Osteoblast (primary cell): Measurements from ENCODE around the gene EML1. TPM values are rescaled to one million over a fixed set of nuclear protein-coding genes. Genes with fewer than 3 reads are reported as not detected.

ENCODE experiments used
- DNase-seq: peaks from one replicate; pipeline ENCODE4 v3.0.0; 2011; ENCODE audit warnings: low spot score, mixed read lengths; ENCODE audit not compliant: insufficient read length; ENCODE audit errors: missing footprints
- H2AFZ ChIP-seq: 2 replicates; pipeline ENCODE4 v1.6.0; 2011; ENCODE audit warnings: mild to moderate bottlenecking, low read length
- H3K27ac ChIP-seq: 2 replicates; pipeline ENCODE4 v1.5.1; 2011; ENCODE audit warnings: mild to moderate bottlenecking, low read depth, low read length, moderate library complexity
- H3K27me3 ChIP-seq: 2 replicates; pipeline ENCODE4 v1.6.0; 2012; ENCODE audit warnings: mild to moderate bottlenecking, control low read depth, inconsistent platforms, low read length, moderate library complexity; ENCODE audit not compliant: insufficient read depth
- H3K36me3 ChIP-seq: 2 replicates; pipeline ENCODE4 v1.5.1; 2011; ENCODE audit warnings: mild to moderate bottlenecking, low read length, control low read depth, moderate library complexity; ENCODE audit not compliant: insufficient read depth
- H3K4me1 ChIP-seq: 2 replicates; pipeline ENCODE4 v1.5.1; 2011; ENCODE audit warnings: mild to moderate bottlenecking, low read length, control low read depth, moderate library complexity; ENCODE audit not compliant: insufficient read depth
- H3K4me2 ChIP-seq: 2 replicates; pipeline ENCODE4 v1.6.0; 2011; ENCODE audit warnings: mild to moderate bottlenecking, low read length; ENCODE audit not compliant: insufficient read depth
- H3K4me3 ChIP-seq: fragments of 200-600 bp; sonication (generic); 3 replicates; pipeline ENCODE4 v1.5.1; 2012; ENCODE audit warnings: mild to moderate bottlenecking, low read length, inconsistent platforms; ENCODE audit not compliant: insufficient read depth
- H3K79me2 ChIP-seq: 2 replicates; pipeline ENCODE4 v1.6.0; 2012; ENCODE audit warnings: mild to moderate bottlenecking, low read length, control low read depth, inconsistent platforms; ENCODE audit not compliant: insufficient read depth
- H3K9me3 ChIP-seq: 2 replicates; pipeline ENCODE4 v1.5.1; 2011; ENCODE audit warnings: low read depth, low read length, control low read depth
- H4K20me1 ChIP-seq: 2 replicates; pipeline ENCODE4 v1.6.0; 2012; ENCODE audit warnings: mild to moderate bottlenecking, low read length, control low read depth; ENCODE audit not compliant: insufficient read depth
- total RNA-seq: library from RNA; depleted of rRNA; stranded (reverse); fragments of >200 nt; gene quantifications from 2 replicates; pipeline ENCODE4 v1.2.3, GENCODE V29; 2012
- TF ChIP-seq, protein P1 (sequence below): IDR thresholded peaks from 2 replicates; pipeline ENCODE4 v1.5.1; 2011; ENCODE audit warnings: mild to moderate bottlenecking, low read depth, low read length, moderate library complexity; ENCODE audit errors: extremely low read depth

The EML1 gene
- total RNA-seq, 1 donor: 46.7 TPM

- Histone ChIP-seq H3K4me3 (no peak overlapping the region), H3K9me3 (no peaks in the 10 kb centered on the region), H3K27me3 (no peaks in the 10 kb centered on the region), H3K4me1 (no peaks in the 10 kb centered on the region), H4K20me1 (peaks cover 37% of the 10 kb centered on the region), H3K4me2 (no peak overlapping the region), H3K79me2 (peaks cover 24% of the 10 kb centered on the region), H3K27ac (no peak overlapping the region), H3K36me3 (no peaks in the 10 kb centered on the region), H2AFZ (no peak overlapping the region)
- TF ChIP-seq, protein P1, sequence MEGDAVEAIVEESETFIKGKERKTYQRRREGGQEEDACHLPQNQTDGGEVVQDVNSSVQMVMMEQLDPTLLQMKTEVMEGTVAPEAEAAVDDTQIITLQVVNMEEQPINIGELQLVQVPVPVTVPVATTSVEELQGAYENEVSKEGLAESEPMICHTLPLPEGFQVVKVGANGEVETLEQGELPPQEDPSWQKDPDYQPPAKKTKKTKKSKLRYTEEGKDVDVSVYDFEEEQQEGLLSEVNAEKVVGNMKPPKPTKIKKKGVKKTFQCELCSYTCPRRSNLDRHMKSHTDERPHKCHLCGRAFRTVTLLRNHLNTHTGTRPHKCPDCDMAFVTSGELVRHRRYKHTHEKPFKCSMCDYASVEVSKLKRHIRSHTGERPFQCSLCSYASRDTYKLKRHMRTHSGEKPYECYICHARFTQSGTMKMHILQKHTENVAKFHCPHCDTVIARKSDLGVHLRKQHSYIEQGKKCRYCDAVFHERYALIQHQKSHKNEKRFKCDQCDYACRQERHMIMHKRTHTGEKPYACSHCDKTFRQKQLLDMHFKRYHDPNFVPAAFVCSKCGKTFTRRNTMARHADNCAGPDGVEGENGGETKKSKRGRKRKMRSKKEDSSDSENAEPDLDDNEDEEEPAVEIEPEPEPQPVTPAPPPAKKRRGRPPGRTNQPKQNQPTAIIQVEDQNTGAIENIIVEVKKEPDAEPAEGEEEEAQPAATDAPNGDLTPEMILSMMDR: no peak
- no peak for DNase-seq
These were observed 47.6 kb downstream of the EML1 start for GRCh38 chr14:99840774-99841305.

- Histone ChIP-seq H3K4me2 (no peak overlapping the region), H3K27me3 (no peaks in the 10 kb centered on the region), H3K4me3 (no peak overlapping the region), H3K4me1 (no peaks in the 10 kb centered on the region), H3K9me3 (no peaks in the 10 kb centered on the region), H4K20me1 (peaks cover 34% of the 10 kb centered on the region), H3K36me3 (no peaks in the 10 kb centered on the region), H3K79me2 (peaks cover 23% of the 10 kb centered on the region), H3K27ac (no peak overlapping the region), H2AFZ (no peak overlapping the region)
- no peak for DNase-seq
- TF ChIP-seq, protein P1: no peak
These were observed 48.3 kb downstream of the EML1 start for GRCh38 chr14:99841436-99842071.

DNA sequence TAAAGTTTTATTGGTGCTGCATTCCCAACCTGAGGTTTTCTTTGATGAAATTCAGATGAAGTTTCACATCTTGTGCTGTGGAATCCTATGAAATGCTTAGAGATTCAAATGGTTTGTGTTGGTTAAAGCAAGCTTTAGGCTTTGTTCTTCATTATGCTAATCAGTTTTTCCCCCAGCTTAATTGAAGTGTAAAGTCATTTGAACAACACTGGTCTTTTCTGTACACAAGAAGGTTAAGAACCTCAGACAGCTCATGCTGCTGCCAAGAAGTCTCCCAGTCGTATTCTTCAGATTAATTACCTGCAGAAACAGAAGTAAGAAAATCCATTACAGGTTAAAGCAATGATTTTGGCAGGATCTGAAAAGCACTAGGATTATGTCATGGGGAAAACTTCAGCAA is 48.9 kb downstream of the EML1 start:
- H3K9me3 ChIP-seq: peaks cover 3% of the 10 kb centered on the region
- H3K36me3 ChIP-seq: no peaks in the 10 kb centered on the region
- H3K4me1 ChIP-seq: no peaks in the 10 kb centered on the region
- H2AFZ ChIP-seq: no peak overlapping the region
- DNase-seq: no peak
- no peak overlapping the region for H3K4me3 ChIP-seq
- no peak overlapping the region for H3K27ac ChIP-seq
- H3K27me3 ChIP-seq: no peaks in the 10 kb centered on the region
- no peak overlapping the region for H3K4me2 ChIP-seq
- H4K20me1 ChIP-seq: peaks cover 30% of the 10 kb centered on the region
- TF ChIP-seq, protein P1: no peak
- peaks cover 22% of the 10 kb centered on the region for H3K79me2 ChIP-seq

DNA sequence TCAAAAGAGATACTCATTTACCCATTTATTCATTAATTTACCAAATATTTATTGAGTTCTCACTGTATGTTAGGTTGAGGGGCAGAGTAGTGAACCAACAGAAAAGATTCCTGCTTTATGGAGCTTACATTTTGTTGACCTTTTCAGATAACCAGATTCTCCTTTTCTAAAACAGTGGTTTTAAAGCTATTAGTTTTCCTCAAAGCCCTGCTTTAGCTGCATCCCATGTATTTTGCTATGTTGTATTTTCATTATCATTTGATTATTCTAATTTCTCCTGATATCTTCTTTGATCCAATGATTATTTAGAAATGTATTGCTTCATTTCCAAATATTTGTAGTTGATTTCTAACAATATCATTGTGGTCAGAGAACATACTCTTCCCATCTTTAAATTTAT is 53.6 kb downstream of the EML1 start:
- Histone ChIP-seq H4K20me1 (peaks cover 17% of the 10 kb centered on the region), H3K4me1 (no peaks in the 10 kb centered on the region), H3K9me3 (peaks cover 5% of the 10 kb centered on the region), H3K4me2 (no peak overlapping the region), H3K36me3 (peaks cover 5% of the 10 kb centered on the region), H3K27me3 (no peaks in the 10 kb centered on the region), H3K4me3 (no peak overlapping the region), H3K79me2 (peaks cover 7% of the 10 kb centered on the region), H2AFZ (no peak overlapping the region), H3K27ac (no peak overlapping the region)
- TF ChIP-seq, protein P1: no peak
- no peak for DNase-seq
